CMK (cell line): Measurements from ENCODE around the gene NOC3L.

Experiments used
- DNase-seq: peaks from one replicate; pipeline ENCODE4 v3.0.0-alpha.2; 2010; ENCODE audit warnings: low read depth

NOC3L gene

GRCh38 chr10:94303929-94304328 is 58.8 kb downstream of the NOC3L start:
- no peak for DNase-seq

- DNase-seq: no peak
These were observed 62.7 kb downstream of the NOC3L start for GRCh38 chr10:94300042-94300441.

GRCh38 chr10:94299417-94299816 is 63.3 kb downstream of the NOC3L start:
- peak; percentile 90 for DNase-seq

GRCh38 chr10:94294168-94294567 is 68.6 kb downstream of the NOC3L start:
- DNase-seq: no peak

GRCh38 chr10:94293354-94293753 is 69.4 kb downstream of the NOC3L start:
- DNase-seq: no peak

GRCh38 chr10:94292434-94293090 is 70.2 kb downstream of the NOC3L start:
- DNase-seq: no peak

- DNase-seq: no peak
These were observed 74.2 kb downstream of the NOC3L start for GRCh38 chr10:94288361-94289101.

GRCh38 chr10:94287336-94287735 is 75.4 kb downstream of the NOC3L start:
- DNase-seq: no peak

- DNase-seq: no peak
These were observed 75.8 kb downstream of the NOC3L start for GRCh38 chr10:94286901-94287300.

- no peak for DNase-seq
These were observed 77.5 kb downstream of the NOC3L start for GRCh38 chr10:94285271-94285670.
